Transverse colon (tissue), 4 donors: ENCODE results near the gene JAM2.

Experiments used
- EP300 ChIP-seq: sonication (generic); formaldehyde crosslinking; IDR thresholded peaks from one replicate; pipeline ENCODE4 v1.6.1; 2017; ENCODE audit warnings: antibody characterized with exemption, low read depth
- POLR2A ChIP-seq: fragments of 450-650 bp; IDR thresholded peaks from one replicate; pipeline ENCODE4 v1.6.1; 2016; ENCODE audit warnings: antibody characterized with exemption, mild to moderate bottlenecking, moderate library complexity
- POLR2AphosphoS5 ChIP-seq, 3 donors: sonication (generic); formaldehyde crosslinking; IDR thresholded peaks; one replicate each; pipeline ENCODE4 v1.6.1; 2016; ENCODE audit warnings: antibody characterized with exemption in 3 of 3
- TF ChIP-seq, protein P1 (sequence below), 5 experiments: fragments of 200-600 bp in 3 of 5; fragments of 450-650 bp in 2 of 5; sonication (generic) in 3 of 5; IDR thresholded peaks; 1 replicate in 2 of 5; 2 replicates in 3 of 5; pipeline ENCODE4 v1.5.1; 2016 to 2017; ENCODE audit warnings: antibody characterized with exemption in 5 of 5, inconsistent platforms in 3 of 5, mild to moderate bottlenecking in 2 of 5, moderate library complexity in 1 of 5

DNA sequence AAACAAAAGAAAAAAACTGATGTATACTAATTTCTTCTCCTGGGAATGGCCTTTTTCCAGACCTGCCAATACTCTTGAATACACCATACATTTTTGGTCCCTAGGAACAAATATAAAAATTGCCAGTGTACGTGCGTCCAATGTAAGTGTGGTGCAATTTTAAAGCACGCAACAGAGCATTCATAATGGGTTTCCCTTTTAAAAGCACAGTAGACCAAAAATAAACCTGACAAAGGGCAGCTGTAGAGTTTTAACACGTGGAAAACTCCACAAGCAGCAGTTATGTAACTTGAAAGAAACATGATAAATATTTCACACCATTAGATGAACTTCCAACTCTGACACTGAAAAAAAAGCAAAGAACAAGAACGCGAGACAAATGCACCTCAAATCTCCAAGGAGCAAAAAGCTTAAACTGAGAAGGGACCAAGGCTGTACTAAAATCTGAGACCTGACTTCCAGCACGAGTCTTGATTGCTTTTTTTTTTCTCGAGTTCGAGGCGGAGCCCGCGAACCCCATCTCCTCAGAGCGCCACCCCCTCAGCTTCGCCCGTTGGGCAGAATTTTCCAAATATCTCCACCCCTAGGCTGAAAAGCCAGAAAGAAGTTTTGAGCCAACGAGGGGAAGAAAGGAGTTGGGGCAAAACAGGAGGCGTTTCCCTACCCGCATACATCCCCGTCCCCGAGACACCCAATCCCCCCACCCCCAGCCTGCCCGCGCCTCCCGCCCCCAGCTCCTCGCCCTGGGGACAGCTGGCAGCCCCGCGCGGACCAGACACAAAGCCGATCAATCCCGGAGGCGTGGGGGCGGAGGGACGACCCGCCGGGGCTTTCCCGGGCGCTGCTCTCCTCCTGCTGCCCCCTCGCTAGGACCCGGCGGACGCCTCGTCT is at the start of gene JAM2:
- TF ChIP-seq, protein P1, sequence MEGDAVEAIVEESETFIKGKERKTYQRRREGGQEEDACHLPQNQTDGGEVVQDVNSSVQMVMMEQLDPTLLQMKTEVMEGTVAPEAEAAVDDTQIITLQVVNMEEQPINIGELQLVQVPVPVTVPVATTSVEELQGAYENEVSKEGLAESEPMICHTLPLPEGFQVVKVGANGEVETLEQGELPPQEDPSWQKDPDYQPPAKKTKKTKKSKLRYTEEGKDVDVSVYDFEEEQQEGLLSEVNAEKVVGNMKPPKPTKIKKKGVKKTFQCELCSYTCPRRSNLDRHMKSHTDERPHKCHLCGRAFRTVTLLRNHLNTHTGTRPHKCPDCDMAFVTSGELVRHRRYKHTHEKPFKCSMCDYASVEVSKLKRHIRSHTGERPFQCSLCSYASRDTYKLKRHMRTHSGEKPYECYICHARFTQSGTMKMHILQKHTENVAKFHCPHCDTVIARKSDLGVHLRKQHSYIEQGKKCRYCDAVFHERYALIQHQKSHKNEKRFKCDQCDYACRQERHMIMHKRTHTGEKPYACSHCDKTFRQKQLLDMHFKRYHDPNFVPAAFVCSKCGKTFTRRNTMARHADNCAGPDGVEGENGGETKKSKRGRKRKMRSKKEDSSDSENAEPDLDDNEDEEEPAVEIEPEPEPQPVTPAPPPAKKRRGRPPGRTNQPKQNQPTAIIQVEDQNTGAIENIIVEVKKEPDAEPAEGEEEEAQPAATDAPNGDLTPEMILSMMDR (IDR thresholded peaks at IDR 0.05), result no peak
- TF ChIP-seq POLR2AphosphoS5 (IDR thresholded peaks at IDR 0.05), result peak in 1 of 3 donors; percentile 31
- TF ChIP-seq POLR2A, result no peak
- no peak for TF ChIP-seq EP300
